SK-N-SH treated with all-trans-retinoic acid at 6 μM for 48 hours (cell line): ENCODE results near the gene PARP14.

Source experiments
- ATAC-seq: fragments of 200-7000 bp; cut with Tn5 transposase; 3 replicates; pipeline ENCODE4 v1.9.1; 2020; ENCODE audit warnings: mild to moderate bottlenecking, moderate library complexity
- ARNTL ChIP-seq: fragments of 450-650 bp; formaldehyde crosslinking; IDR thresholded peaks from 2 replicates; pipeline ENCODE4 v1.5.0; 2020; ENCODE audit warnings: low read depth, mild to moderate bottlenecking, moderate library complexity, borderline replicate concordance
- BACH2 ChIP-seq: fragments of 250-450 bp; sonication (Bioruptor Pico); IDR thresholded peaks from 2 replicates; pipeline ENCODE4 v1.9.0; 2021; ENCODE audit warnings: mild to moderate bottlenecking, borderline replicate concordance
- CSDC2 ChIP-seq: fragments of 250-450 bp; sonication (Bioruptor Pico); IDR thresholded peaks from 2 replicates; pipeline ENCODE4 v1.5.0; 2020; ENCODE audit warnings: mild to moderate bottlenecking, moderate library complexity
- ESRRG ChIP-seq: fragments of 250-450 bp; sonication (Bioruptor Pico); IDR thresholded peaks from 2 replicates; pipeline ENCODE4 v1.6.1; 2021; ENCODE audit warnings: mild to moderate bottlenecking
- ISL1 ChIP-seq: fragments of 250-450 bp; sonication (Bioruptor Pico); IDR thresholded peaks from 2 replicates; pipeline ENCODE4 v2.1.2; 2022; ENCODE audit warnings: mild to moderate bottlenecking, moderate library complexity
- PPARA ChIP-seq: fragments of 250-450 bp; sonication (Bioruptor Pico); IDR thresholded peaks from 2 replicates; pipeline ENCODE4 v1.5.0; 2020; ENCODE audit warnings: mild to moderate bottlenecking, borderline replicate concordance
- SNAI2 ChIP-seq: fragments of 250-450 bp; sonication (Bioruptor Pico); IDR thresholded peaks from 2 replicates; pipeline ENCODE4 v1.5.0; 2020; ENCODE audit warnings: mild to moderate bottlenecking, moderate library complexity
- ZFP30 ChIP-seq: fragments of 450-650 bp; formaldehyde crosslinking; IDR thresholded peaks from 2 replicates; pipeline ENCODE4 v1.5.0; 2022; ENCODE audit warnings: mild to moderate bottlenecking, moderate library complexity
- ZNF565 ChIP-seq: fragments of 450-650 bp; formaldehyde crosslinking; conservative IDR thresholded peaks from 2 replicates; pipeline ENCODE4 v1.5.0; 2020; ENCODE audit warnings: low read depth, mild to moderate bottlenecking, moderate library complexity
- ZNF8 ChIP-seq: fragments of 450-650 bp; formaldehyde crosslinking; IDR thresholded peaks from 2 replicates; pipeline ENCODE4 v1.5.0; 2020; ENCODE audit warnings: mild to moderate bottlenecking, moderate library complexity
- TF ChIP-seq, protein P1 (sequence below): fragments of 250-450 bp; sonication (Bioruptor Pico); IDR thresholded peaks from 2 replicates; pipeline ENCODE4 v1.5.0; 2020; ENCODE audit warnings: mild to moderate bottlenecking, moderate library complexity
- TF ChIP-seq, protein P2 (sequence below): fragments of 250-450 bp; sonication (Bioruptor Pico); IDR thresholded peaks from 2 replicates; pipeline ENCODE4 v1.5.1; 2020; ENCODE audit warnings: low read depth, mild to moderate bottlenecking, moderate library complexity
- TF ChIP-seq, protein P3 (sequence below): fragments of 250-450 bp; sonication (Bioruptor Pico); IDR thresholded peaks from 2 replicates; pipeline ENCODE4 v1.8.0; 2021; ENCODE audit warnings: low read depth, mild to moderate bottlenecking, moderate library complexity, borderline replicate concordance
- TF ChIP-seq, protein P4 (sequence below): fragments of 250-450 bp; sonication (Bioruptor Pico); IDR thresholded peaks from 2 replicates; pipeline ENCODE4 v1.8.0; 2020; ENCODE audit warnings: mild to moderate bottlenecking, moderate library complexity, borderline replicate concordance

Gene PARP14

DNA sequence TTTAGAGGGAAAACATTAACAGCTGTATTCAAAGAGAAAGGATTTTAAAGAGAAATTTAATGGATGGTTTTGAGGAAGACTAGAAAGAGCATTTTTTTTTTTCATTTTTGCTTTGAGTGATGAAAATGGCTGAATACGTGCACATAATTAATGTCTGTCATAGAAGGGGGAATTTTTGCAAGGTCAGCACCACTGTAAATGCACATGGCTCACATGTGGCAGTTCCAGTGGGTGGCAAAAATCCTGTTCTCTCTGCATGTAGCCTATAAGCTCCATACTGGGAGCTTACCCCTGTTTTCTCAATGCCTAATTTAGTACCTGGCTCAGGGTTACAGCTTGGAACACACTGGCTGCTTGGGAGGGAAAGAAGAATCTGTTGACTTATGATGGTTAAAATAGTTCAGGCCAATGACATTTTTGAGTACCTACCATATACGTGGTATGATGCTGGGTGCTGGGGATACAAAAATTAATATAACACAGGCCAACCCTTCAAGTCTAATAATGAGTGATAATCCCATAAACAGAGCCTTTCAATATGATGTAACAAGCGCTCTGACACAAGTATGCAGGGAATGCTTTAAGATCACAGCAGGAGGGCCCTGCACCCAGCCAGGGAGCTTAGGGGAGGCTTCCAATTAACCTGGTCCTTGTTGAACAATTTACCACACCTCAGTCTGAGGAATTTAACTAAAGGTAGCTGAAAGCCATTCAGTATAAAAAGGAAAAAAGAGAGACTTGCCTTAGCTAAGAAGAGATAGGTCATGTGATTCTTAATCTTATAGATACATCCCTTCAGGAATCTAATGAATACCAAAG lies 80.0 kb downstream of the PARP14 start:
- peak; percentile 60 for ATAC-seq
- TF ChIP-seq ARNTL (CRISPR knock-in tag) (no peak), ISL1 (CRISPR knock-in tag) (peak; percentile 83), ZNF8 (CRISPR knock-in tag) (no peak), ZNF565 (no peak)
- TF ChIP-seq, protein P1, sequence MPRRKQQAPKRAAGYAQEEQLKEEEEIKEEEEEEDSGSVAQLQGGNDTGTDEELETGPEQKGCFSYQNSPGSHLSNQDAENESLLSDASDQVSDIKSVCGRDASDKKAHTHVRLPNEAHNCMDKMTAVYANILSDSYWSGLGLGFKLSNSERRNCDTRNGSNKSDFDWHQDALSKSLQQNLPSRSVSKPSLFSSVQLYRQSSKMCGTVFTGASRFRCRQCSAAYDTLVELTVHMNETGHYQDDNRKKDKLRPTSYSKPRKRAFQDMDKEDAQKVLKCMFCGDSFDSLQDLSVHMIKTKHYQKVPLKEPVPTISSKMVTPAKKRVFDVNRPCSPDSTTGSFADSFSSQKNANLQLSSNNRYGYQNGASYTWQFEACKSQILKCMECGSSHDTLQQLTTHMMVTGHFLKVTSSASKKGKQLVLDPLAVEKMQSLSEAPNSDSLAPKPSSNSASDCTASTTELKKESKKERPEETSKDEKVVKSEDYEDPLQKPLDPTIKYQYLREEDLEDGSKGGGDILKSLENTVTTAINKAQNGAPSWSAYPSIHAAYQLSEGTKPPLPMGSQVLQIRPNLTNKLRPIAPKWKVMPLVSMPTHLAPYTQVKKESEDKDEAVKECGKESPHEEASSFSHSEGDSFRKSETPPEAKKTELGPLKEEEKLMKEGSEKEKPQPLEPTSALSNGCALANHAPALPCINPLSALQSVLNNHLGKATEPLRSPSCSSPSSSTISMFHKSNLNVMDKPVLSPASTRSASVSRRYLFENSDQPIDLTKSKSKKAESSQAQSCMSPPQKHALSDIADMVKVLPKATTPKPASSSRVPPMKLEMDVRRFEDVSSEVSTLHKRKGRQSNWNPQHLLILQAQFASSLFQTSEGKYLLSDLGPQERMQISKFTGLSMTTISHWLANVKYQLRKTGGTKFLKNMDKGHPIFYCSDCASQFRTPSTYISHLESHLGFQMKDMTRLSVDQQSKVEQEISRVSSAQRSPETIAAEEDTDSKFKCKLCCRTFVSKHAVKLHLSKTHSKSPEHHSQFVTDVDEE: no peak

DNA sequence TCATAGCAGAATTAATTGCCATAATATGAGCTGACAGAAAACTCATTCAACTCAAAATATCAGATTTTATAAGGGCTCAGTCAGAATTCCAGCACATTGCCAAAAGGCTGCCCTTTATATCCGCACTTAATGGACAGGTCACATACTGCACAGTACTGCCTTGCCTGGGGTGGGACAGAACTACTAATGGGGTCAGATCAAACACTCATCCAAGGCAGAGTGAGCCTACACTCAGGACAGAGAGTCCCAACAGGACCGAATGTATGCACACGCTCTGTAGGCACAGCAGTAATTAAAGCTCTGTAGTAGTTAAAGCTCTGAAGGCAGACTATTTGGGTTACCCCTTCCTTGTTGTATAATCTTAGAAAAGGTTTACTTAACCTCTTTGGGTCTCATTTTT lies 85.8 kb downstream of the PARP14 start:
- no peak for TF ChIP-seq ARNTL (CRISPR knock-in tag)
- TF ChIP-seq ESRRG: no peak
- TF ChIP-seq PPARA (CRISPR knock-in tag): no peak
- TF ChIP-seq BACH2 (CRISPR knock-in tag): no peak
- TF ChIP-seq ZFP30 (CRISPR knock-in tag): no peak
- TF ChIP-seq, protein P2, sequence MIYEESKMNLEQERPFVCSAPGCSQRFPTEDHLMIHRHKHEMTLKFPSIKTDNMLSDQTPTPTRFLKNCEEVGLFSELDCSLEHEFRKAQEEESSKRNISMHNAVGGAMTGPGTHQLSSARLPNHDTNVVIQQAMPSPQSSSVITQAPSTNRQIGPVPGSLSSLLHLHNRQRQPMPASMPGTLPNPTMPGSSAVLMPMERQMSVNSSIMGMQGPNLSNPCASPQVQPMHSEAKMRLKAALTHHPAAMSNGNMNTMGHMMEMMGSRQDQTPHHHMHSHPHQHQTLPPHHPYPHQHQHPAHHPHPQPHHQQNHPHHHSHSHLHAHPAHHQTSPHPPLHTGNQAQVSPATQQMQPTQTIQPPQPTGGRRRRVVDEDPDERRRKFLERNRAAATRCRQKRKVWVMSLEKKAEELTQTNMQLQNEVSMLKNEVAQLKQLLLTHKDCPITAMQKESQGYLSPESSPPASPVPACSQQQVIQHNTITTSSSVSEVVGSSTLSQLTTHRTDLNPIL (CRISPR knock-in tag): no peak
- no peak for TF ChIP-seq ZNF565
- TF ChIP-seq, protein P3, sequence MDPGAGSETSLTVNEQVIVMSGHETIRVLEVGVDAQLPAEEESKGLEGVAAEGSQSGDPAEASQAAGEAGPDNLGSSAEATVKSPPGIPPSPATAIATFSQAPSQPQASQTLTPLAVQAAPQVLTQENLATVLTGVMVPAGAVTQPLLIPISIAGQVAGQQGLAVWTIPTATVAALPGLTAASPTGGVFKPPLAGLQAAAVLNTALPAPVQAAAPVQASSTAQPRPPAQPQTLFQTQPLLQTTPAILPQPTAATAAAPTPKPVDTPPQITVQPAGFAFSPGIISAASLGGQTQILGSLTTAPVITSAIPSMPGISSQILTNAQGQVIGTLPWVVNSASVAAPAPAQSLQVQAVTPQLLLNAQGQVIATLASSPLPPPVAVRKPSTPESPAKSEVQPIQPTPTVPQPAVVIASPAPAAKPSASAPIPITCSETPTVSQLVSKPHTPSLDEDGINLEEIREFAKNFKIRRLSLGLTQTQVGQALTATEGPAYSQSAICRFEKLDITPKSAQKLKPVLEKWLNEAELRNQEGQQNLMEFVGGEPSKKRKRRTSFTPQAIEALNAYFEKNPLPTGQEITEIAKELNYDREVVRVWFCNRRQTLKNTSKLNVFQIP: no peak
- TF ChIP-seq CSDC2 (CRISPR knock-in tag): no peak
- no peak for TF ChIP-seq SNAI2
- ATAC-seq: no peak

DNA sequence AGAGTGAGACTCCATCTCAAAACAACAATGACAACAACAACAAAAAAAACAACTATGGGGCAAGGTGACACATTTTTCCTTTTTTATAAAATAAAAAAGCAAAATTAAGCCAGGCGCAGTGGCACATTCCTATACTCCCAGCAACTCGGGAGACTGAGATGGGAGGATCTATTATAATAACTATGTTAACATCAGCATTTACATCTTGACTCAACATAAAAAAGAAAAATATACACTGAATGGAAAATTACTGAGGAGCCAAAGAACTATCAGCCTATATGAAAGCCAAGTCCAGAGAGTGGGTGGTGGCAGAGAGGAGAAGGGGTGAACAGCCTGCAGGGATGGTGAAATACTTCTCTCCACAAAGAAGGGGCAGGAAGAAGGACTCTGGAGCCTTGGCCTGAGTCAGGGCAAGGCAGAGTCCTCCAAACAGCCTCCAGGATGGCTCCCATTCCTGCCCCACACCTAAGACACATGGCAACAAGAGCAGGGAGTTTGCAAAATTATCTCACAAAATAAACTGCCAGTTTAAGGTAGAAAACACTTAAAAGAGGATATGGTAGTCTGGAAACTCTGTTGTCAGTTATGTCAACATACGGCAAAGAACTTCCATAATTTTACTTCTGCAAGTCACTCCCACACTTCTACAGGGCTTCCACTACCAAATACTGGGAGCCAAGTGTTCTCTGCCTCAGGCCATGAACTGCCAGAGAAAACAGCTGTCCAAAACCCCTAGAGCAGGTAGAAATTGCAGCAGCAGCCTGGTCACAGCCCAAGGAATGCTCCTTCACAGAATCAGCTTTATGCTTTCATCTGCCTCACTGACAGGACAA lies 87.1 kb downstream of the PARP14 start:
- TF ChIP-seq, protein P1: no peak
- TF ChIP-seq, protein P4, sequence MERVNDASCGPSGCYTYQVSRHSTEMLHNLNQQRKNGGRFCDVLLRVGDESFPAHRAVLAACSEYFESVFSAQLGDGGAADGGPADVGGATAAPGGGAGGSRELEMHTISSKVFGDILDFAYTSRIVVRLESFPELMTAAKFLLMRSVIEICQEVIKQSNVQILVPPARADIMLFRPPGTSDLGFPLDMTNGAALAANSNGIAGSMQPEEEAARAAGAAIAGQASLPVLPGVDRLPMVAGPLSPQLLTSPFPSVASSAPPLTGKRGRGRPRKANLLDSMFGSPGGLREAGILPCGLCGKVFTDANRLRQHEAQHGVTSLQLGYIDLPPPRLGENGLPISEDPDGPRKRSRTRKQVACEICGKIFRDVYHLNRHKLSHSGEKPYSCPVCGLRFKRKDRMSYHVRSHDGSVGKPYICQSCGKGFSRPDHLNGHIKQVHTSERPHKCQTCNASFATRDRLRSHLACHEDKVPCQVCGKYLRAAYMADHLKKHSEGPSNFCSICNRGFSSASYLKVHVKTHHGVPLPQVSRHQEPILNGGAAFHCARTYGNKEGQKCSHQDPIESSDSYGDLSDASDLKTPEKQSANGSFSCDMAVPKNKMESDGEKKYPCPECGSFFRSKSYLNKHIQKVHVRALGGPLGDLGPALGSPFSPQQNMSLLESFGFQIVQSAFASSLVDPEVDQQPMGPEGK (CRISPR knock-in tag): no peak
- TF ChIP-seq ZFP30 (CRISPR knock-in tag) (no peak), ARNTL (CRISPR knock-in tag) (no peak)
- TF ChIP-seq, all 23 proteins: peak for 0
- ATAC-seq: no peak
